Measurements from ENCODE around the gene SEMA4D. TPM values are rescaled to one million over a fixed set of nuclear protein-coding genes. Genes with fewer than 3 reads are reported as not detected.

Gene SEMA4D
- total RNA-seq, 2 experiments from 2014 or later: 370 to 391 TPM

- Mint-ChIP-seq H3K27ac (peak overlapping the region; percentile 25), H3K4me3 (no peak overlapping the region), H3K4me1 (peaks cover 11% of the 10 kb centered on the region), H3K36me3 (no peaks in the 10 kb centered on the region), H3K27me3 (no peaks in the 10 kb centered on the region), H3K9me3 (no peaks in the 10 kb centered on the region)
- ATAC-seq (ENCODE audit: low read depth) (no peak), DNase-seq (no peak)
- POLR2A ChIA-PET: no interaction called here
These were observed 129.4 kb downstream of the SEMA4D start for GRCh38 chr9:89368550-89368949.

GRCh38 chr9:89367726-89368437, 130.0 kb downstream of the SEMA4D start:
- no peaks in the 10 kb centered on the region for H3K27me3 Mint-ChIP-seq
- ATAC-seq (ENCODE audit: low read depth) (no peak), DNase-seq (no peak)
- no peak overlapping the region for H3K27ac Mint-ChIP-seq
- POLR2A ChIA-PET: no interaction called here
- H3K36me3 Mint-ChIP-seq: no peaks in the 10 kb centered on the region
- peaks cover 6% of the 10 kb centered on the region for H3K4me1 Mint-ChIP-seq
- H3K4me3 Mint-ChIP-seq: no peak overlapping the region
- H3K9me3 Mint-ChIP-seq: no peaks in the 10 kb centered on the region

- POLR2A ChIA-PET: no interaction called here
- no peak overlapping the region for H3K4me3 Mint-ChIP-seq
- peaks cover 5% of the 10 kb centered on the region for H3K4me1 Mint-ChIP-seq
- no peaks in the 10 kb centered on the region for H3K9me3 Mint-ChIP-seq
- DNase-seq (peak; percentile 29), ATAC-seq (ENCODE audit: low read depth) (no peak)
- H3K27me3 Mint-ChIP-seq: no peaks in the 10 kb centered on the region
- H3K36me3 Mint-ChIP-seq: no peaks in the 10 kb centered on the region
- H3K27ac Mint-ChIP-seq: no peak overlapping the region
These were observed 130.6 kb downstream of the SEMA4D start for GRCh38 chr9:89367281-89367680.

GRCh38 chr9:89366711-89367110, 131.2 kb downstream of the SEMA4D start:
- DNase-seq: no peak
- no peak for ATAC-seq (ENCODE audit: low read depth)
- H3K9me3 Mint-ChIP-seq: no peaks in the 10 kb centered on the region
- no peaks in the 10 kb centered on the region for H3K36me3 Mint-ChIP-seq
- POLR2A ChIA-PET: no interaction called here
- H3K4me3 Mint-ChIP-seq: no peak overlapping the region
- H3K27me3 Mint-ChIP-seq: no peaks in the 10 kb centered on the region
- no peak overlapping the region for H3K27ac Mint-ChIP-seq
- peaks cover 4% of the 10 kb centered on the region for H3K4me1 Mint-ChIP-seq

GRCh38 chr9:89365532-89365912, 132.4 kb downstream of the SEMA4D start:
- Mint-ChIP-seq H3K4me3 (no peak overlapping the region), H3K4me1 (peaks cover 6% of the 10 kb centered on the region), H3K9me3 (no peaks in the 10 kb centered on the region), H3K27me3 (no peaks in the 10 kb centered on the region), H3K27ac (no peak overlapping the region), H3K36me3 (peaks cover 9% of the 10 kb centered on the region)
- POLR2A ChIA-PET: no interaction called here
- ATAC-seq (ENCODE audit: low read depth): no peak
- DNase-seq: no peak

GRCh38 chr9:89364666-89365531, 133.0 kb downstream of the SEMA4D start:
- DNase-seq (peak; percentile 27), ATAC-seq (ENCODE audit: low read depth) (no peak)
- peaks cover 15% of the 10 kb centered on the region for H3K36me3 Mint-ChIP-seq
- H3K9me3 Mint-ChIP-seq: no peaks in the 10 kb centered on the region
- H3K4me1 Mint-ChIP-seq: peaks cover 11% of the 10 kb centered on the region
- no peak overlapping the region for H3K27ac Mint-ChIP-seq
- no peak overlapping the region for H3K4me3 Mint-ChIP-seq
- H3K27me3 Mint-ChIP-seq: no peaks in the 10 kb centered on the region
- POLR2A ChIA-PET: no interaction called here

GRCh38 chr9:89363921-89364665, 133.8 kb downstream of the SEMA4D start:
- POLR2A ChIA-PET: no interaction called here
- Mint-ChIP-seq H3K4me1 (peaks cover 13% of the 10 kb centered on the region), H3K36me3 (peaks cover 17% of the 10 kb centered on the region), H3K4me3 (no peak overlapping the region), H3K27ac (no peak overlapping the region), H3K9me3 (no peaks in the 10 kb centered on the region), H3K27me3 (no peaks in the 10 kb centered on the region)
- ATAC-seq (ENCODE audit: low read depth): no peak
- DNase-seq: no peak

- DNase-seq (no peak), ATAC-seq (ENCODE audit: low read depth) (no peak)
- Mint-ChIP-seq H3K27ac (no peak overlapping the region), H3K27me3 (no peaks in the 10 kb centered on the region), H3K4me1 (peaks cover 14% of the 10 kb centered on the region), H3K36me3 (peaks cover 23% of the 10 kb centered on the region), H3K9me3 (no peaks in the 10 kb centered on the region), H3K4me3 (no peak overlapping the region)
- POLR2A ChIA-PET: no interaction called here
These were observed 134.6 kb downstream of the SEMA4D start for GRCh38 chr9:89363311-89363670.

- H3K9me3 Mint-ChIP-seq: no peaks in the 10 kb centered on the region
- no peak overlapping the region for H3K27ac Mint-ChIP-seq
- no peak overlapping the region for H3K4me3 Mint-ChIP-seq
- ATAC-seq (ENCODE audit: low read depth) (no peak), DNase-seq (no peak)
- peaks cover 25% of the 10 kb centered on the region for H3K36me3 Mint-ChIP-seq
- H3K27me3 Mint-ChIP-seq: no peaks in the 10 kb centered on the region
- H3K4me1 Mint-ChIP-seq: peaks cover 13% of the 10 kb centered on the region
- POLR2A ChIA-PET: no interaction called here
These were observed 135.1 kb downstream of the SEMA4D start for GRCh38 chr9:89362647-89363310.

- Mint-ChIP-seq H3K4me1 (peaks cover 20% of the 10 kb centered on the region), H3K27ac (no peak overlapping the region), H3K36me3 (peaks cover 25% of the 10 kb centered on the region), H3K4me3 (no peak overlapping the region), H3K27me3 (no peaks in the 10 kb centered on the region), H3K9me3 (no peaks in the 10 kb centered on the region)
- POLR2A ChIA-PET: interaction anchor here (1.6 kb wide), 1 partner anchor 87 kb away, joined by 3 read pairs; no protein-coding TSS in a partner anchor
- no peak for DNase-seq
- no peak for ATAC-seq (ENCODE audit: low read depth)
These were observed 135.9 kb downstream of the SEMA4D start for GRCh38 chr9:89361816-89362646.

GRCh38 chr9:89361031-89361430, 136.9 kb downstream of the SEMA4D start:
- Mint-ChIP-seq H3K4me3 (no peak overlapping the region), H3K9me3 (no peaks in the 10 kb centered on the region), H3K27ac (no peak overlapping the region), H3K4me1 (peaks cover 29% of the 10 kb centered on the region), H3K36me3 (peaks cover 33% of the 10 kb centered on the region), H3K27me3 (no peaks in the 10 kb centered on the region)
- POLR2A ChIA-PET: interaction anchor here (1.6 kb wide), 1 partner anchor 88 kb away, joined by 3 read pairs; no protein-coding TSS in a partner anchor
- DNase-seq: no peak
- ATAC-seq (ENCODE audit: low read depth): no peak

GRCh38 chr9:89360465-89360864, 137.4 kb downstream of the SEMA4D start:
- H3K27me3 Mint-ChIP-seq: no peaks in the 10 kb centered on the region
- ATAC-seq (ENCODE audit: low read depth) (no peak), DNase-seq (no peak)
- no peak overlapping the region for H3K27ac Mint-ChIP-seq
- H3K36me3 Mint-ChIP-seq: peaks cover 35% of the 10 kb centered on the region
- no peaks in the 10 kb centered on the region for H3K9me3 Mint-ChIP-seq
- POLR2A ChIA-PET: no interaction called here
- no peak overlapping the region for H3K4me3 Mint-ChIP-seq
- peaks cover 29% of the 10 kb centered on the region for H3K4me1 Mint-ChIP-seq
